GM19438 (cell line): Measurements from ENCODE around the gene FADD.

Source experiments
- ATAC-seq: cut with Tn5 transposase; IDR thresholded peaks from one replicate; pipeline ENCODE4 v1.9.1; 2021; ENCODE audit warnings: low read depth; ENCODE audit not compliant: unreplicated experiment

FADD gene

GRCh38 chr11:70202920-70203750 is at the start of gene FADD:
TSS of gene FADD (plus strand) at chr11:70203296. CDS start at chr11:70203460, 164 bp downstream.
- ATAC-seq = peak; percentile 69

GRCh38 chr11:70155386-70155785 is 47.7 kb upstream of the FADD start:
- ATAC-seq = no peak

- no peak for ATAC-seq
Observed at GRCh38 chr11:70156291-70157037, 46.6 kb upstream of the FADD start.

GRCh38 chr11:70158201-70158600 is 44.9 kb upstream of the FADD start:
- ATAC-seq = no peak

GRCh38 chr11:70158757-70159389 is 44.2 kb upstream of the FADD start:
- no peak for ATAC-seq

GRCh38 chr11:70159627-70160570 is 43.2 kb upstream of the FADD start:
- no peak for ATAC-seq

- ATAC-seq = no peak
Observed at GRCh38 chr11:70161043-70161625, 42.0 kb upstream of the FADD start.

GRCh38 chr11:70164705-70165104 is 38.4 kb upstream of the FADD start:
- no peak for ATAC-seq

GRCh38 chr11:70167120-70167519 is 36.0 kb upstream of the FADD start:
- no peak for ATAC-seq

- no peak for ATAC-seq
Observed at GRCh38 chr11:70167723-70168404, 35.2 kb upstream of the FADD start.

GRCh38 chr11:70168405-70168754 is 34.7 kb upstream of the FADD start:
- no peak for ATAC-seq

- no peak for ATAC-seq
Observed at GRCh38 chr11:70169127-70169526, 34.0 kb upstream of the FADD start.

- ATAC-seq = no peak
Observed at GRCh38 chr11:70169632-70170031, 33.5 kb upstream of the FADD start.

GRCh38 chr11:70170596-70171210 is 32.4 kb upstream of the FADD start:
- ATAC-seq = no peak

GRCh38 chr11:70173018-70173417 is 30.1 kb upstream of the FADD start:
- no peak for ATAC-seq

GRCh38 chr11:70174547-70175235 is 28.4 kb upstream of the FADD start:
- no peak for ATAC-seq

GRCh38 chr11:70175236-70175698 is 27.8 kb upstream of the FADD start:
- no peak for ATAC-seq

- ATAC-seq = no peak
Observed at GRCh38 chr11:70176940-70177689, 26.0 kb upstream of the FADD start.
